ENCODE results near the gene PSMB4.
"Not testable (repeated sequence)": the region's sequence is repeated elsewhere in the genome, so short reads cannot be mapped to it uniquely, and the experiment has no call there.

PSMB4 gene

DNA sequence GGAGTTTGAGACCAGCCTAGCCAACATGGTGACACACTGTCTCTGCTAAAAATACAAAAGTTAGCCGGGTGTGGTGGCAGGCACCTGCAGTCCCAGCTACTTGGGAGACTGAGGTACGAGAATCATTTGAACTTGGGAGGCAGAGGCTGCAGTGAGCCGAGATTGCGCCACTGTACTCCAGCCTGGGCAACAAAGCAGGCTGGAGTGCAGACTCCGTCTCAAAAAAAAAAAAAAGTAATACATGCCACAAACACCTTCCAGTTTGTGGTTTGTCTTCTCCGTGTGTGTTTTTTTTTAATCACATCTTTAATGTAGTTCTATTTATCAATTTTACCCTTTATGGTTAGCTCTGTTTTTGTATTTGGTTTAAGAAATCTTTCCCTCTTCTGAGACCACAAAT is 37.6 kb downstream of the PSMB4 start:
- DNase-seq (ENCODE audit: extremely low read depth in 1 of 2, low read depth in 1 of 2): no peak

DNA sequence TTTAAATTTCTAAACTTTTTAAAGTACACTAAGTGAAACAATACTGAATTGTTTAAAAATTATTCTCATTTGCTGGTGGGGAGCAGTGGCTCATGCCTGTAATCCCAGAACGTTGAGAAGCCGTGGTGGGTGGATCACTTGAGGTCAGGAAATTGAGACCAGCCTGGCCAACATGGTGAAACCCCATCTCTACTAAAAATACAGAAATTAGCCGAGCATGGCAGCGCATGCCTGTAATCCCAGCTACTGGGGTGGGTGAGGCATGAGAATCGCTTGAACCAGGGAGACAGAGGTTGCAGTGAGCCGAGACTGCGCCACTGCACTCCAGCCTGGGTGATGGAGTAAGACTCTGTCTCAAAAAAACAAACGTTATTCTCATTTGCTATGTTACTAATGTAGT is 38.0 kb downstream of the PSMB4 start:
- DNase-seq (ENCODE audit: extremely low read depth in 1 of 2, low read depth in 1 of 2): not testable (repeated sequence)

DNA sequence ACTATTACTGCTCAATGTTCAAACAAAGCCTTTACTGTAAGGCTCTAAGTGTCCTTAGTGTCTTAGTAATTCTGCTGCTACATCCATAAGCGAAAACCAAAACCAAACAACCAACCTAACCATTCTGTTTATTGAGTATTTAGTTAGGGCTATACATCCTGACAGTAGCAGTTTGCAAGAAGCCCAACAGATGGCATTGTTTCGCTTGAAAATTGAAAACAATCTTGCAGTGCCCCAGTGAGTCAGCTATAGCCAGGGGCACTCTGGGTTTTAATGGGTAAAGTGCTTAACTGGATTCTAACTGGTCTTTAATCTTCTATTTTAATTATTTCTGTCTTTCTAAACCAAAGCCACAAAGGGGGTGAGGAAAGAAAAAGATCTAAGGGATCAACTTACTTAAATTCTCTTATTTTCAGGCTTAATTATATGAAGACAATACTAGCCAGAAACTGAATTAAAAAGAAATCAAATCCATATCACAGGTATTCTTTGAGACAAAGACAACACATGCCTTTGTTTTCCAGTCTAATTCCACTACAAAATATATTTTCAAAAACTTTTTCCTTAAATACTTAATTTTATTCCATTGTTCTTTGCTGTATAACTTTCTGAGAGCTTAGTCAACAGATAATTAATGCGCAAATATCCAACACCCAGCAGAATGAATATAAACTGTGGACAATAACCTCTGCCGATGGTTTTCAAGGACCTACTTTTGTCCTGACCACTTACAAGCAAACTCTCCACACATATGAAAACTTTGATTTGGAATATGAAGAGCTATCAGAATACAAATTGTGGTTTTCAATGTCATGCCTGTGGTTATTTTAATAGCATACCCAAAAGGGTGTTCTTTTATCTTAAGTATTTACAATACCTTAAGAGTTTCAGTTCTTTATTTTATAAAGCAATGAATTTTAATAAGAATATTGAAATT is 44.7 kb downstream of the PSMB4 start:
- peak in 1 of 2 donors; percentile 44 for DNase-seq (ENCODE audit: extremely low read depth in 1 of 2, low read depth in 1 of 2)

DNA sequence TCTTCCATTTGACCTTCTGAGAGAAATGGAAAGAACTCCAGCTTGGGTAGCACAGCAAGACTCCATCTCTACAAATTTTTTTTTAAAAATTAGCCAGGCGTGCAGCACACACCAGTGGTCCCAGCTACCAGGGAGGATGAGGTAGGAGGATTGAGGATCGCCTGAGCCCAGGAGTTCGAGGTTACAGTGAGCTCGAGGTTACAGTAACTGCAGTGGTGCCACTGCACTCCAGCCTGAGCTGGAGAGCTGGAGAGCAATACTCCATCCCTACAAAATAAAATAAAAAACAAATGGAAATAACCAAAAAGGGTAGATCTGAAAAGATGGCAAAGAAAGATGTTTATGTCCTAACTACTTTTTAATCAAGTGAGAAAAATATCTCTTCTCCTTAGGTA is 45.4 kb downstream of the PSMB4 start:
- DNase-seq (ENCODE audit: extremely low read depth in 1 of 2, low read depth in 1 of 2): no peak

DNA sequence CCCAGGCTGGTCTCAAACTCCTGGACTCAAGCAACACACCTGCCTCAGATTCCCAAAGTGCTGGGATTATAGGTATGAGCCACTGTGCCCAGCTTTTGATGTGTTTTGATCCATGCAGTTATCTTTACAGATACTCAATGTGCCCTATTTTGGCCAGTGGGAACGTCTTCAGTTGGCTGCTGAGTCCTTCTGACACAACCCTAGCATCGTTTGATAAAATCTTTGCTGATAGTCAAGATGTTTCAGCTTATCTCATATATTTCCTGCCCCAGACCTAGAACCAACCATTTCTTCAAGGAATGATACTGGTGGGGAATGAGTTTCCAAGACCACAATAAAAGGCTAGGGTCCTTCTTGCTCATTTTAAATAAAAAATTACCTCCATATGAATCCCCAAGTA is 48.3 kb downstream of the PSMB4 start:
- no peak for DNase-seq (ENCODE audit: extremely low read depth in 1 of 2, low read depth in 1 of 2)

All from stimulated activated CD8-positive, alpha-beta memory T cell treated with anti-CD3 and anti-CD28 coated beads, Interleukin-7, amount 100 ng/mL, for 48 hours (primary cell).